Calu3 (cell line): ENCODE data around the gene SPDYE4. TPM values are rescaled to one million over a fixed set of nuclear protein-coding genes. Genes with fewer than 3 reads are reported as not detected.

ENCODE experiments used
- BruUV-seq: library from RNA; stranded (reverse); fragments of 400-500 nt; replicated peaks from 2 replicates; lab custom pipeline; 2021; lab: Mats Ljungman, UMichigan
- CTCF ChIA-PET: fragments of 300-600 bp; sonication (Branson Sonifier 250); formaldehyde crosslinking; loops from one replicate; lab custom pipeline; 2022; ENCODE audit warnings: antibody characterized with exemption; lab: Charles Lee
- DNase-seq: peaks from one replicate; pipeline ENCODE4 v3.0.0; 2022
- H3K27ac Mint-ChIP-seq: one replicate; pipeline ENCODE4 v1.8.0; 2022; ENCODE audit warnings: mixed read lengths; ENCODE audit not compliant: unreplicated experiment
- H3K27me3 Mint-ChIP-seq: one replicate; pipeline ENCODE4 v1.8.0; 2022; ENCODE audit warnings: mixed read lengths; ENCODE audit not compliant: unreplicated experiment
- H3K36me3 Mint-ChIP-seq: one replicate; pipeline ENCODE4 v1.8.0; 2022; ENCODE audit warnings: mild to moderate bottlenecking, moderate library complexity, mixed read lengths; ENCODE audit not compliant: insufficient read depth, unreplicated experiment
- H3K4me1 Mint-ChIP-seq: one replicate; pipeline ENCODE4 v1.8.0; 2022; ENCODE audit warnings: mild to moderate bottlenecking, low read depth, mixed read lengths; ENCODE audit not compliant: unreplicated experiment
- H3K4me3 Mint-ChIP-seq: one replicate; pipeline ENCODE4 v1.8.0; 2022; ENCODE audit warnings: mild to moderate bottlenecking, low read depth, moderate library complexity, mixed read lengths; ENCODE audit not compliant: unreplicated experiment
- H3K9me3 Mint-ChIP-seq: one replicate; pipeline ENCODE4 v1.8.0; 2022; ENCODE audit warnings: low read depth, mixed read lengths; ENCODE audit not compliant: unreplicated experiment
- CTCF ChIP-seq: fragments of 200-600 bp; IDR thresholded peaks from one replicate; pipeline ENCODE4 v1.8.0; 2022; ENCODE audit warnings: antibody characterized with exemption; ENCODE audit not compliant: unreplicated experiment
- intact Hi-C: fragments of 100-400 bp; cut with micrococcal nuclease; formaldehyde crosslinking; loops from one replicate; pipeline ENCODE4 v1.10.0; 2022; ENCODE audit not compliant: unreplicated experiment
- total RNA-seq: library from RNA; stranded (reverse); gene quantifications from 2 replicates; pipeline ENCODE4 v1.2.3, GENCODE V29; 2022

Gene SPDYE4
- total RNA-seq, 1 experiment from 2014 or later = not detected

DNA sequence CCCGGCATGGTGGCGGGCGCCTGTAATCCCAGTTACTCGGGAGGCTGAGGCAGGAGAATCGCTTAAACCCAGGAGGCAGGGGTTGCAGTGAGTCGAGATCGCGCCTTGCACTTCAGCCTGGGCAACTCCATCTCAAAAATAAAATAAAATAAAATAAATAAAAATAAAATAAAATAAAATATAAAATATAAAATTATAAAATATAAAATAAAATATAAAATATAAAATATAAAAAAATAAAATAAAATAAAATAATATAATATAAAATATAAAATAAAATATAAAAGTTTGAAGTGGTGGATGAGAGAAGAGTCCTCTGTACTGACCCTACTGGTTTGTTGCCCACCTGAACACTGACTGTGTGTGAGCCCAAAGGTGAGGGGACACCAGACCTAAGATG lies 28.9 kb downstream of the SPDYE4 start:
- CTCF ChIA-PET = interaction anchor here (0.6 kb wide), 1 partner anchor 40 kb away, joined by 7 read pairs; no protein-coding TSS in a partner anchor
- Mint-ChIP-seq H3K9me3 (no peaks in the 10 kb centered on the region), H3K27ac (no peak overlapping the region), H3K27me3 (peaks cover 30% of the 10 kb centered on the region), H3K4me3 (no peak overlapping the region), H3K4me1 (no peaks in the 10 kb centered on the region), H3K36me3 (no peaks in the 10 kb centered on the region)
- BruUV-seq = no TSS peak
- no peak for DNase-seq
- intact Hi-C loops = no loop called here
- no peak for TF ChIP-seq CTCF

DNA sequence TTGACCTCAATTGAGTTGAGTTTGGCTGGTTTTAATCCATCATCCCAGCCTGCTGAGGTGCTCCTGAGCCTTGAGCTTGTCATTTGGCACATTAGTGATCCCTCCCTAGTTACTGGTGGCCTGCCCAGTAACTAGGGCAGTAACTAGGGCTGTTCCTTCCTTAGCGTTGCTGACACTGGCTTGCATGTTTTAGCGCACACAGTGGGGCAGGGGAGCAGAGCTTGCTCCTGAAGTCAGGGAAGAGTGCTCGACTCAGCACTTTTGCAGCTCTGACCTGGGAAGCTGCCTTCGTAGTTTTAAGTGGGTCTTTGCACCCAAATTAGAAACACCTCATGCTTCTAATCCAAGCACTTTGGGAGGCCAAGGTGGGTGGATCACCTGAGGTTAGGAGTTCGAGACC lies 29.4 kb downstream of the SPDYE4 start:
- peaks cover 30% of the 10 kb centered on the region for H3K27me3 Mint-ChIP-seq
- H3K9me3 Mint-ChIP-seq = no peaks in the 10 kb centered on the region
- no peak for TF ChIP-seq CTCF
- CTCF ChIA-PET = interaction anchor here (0.6 kb wide), 1 partner anchor 39 kb away, joined by 7 read pairs; no protein-coding TSS in a partner anchor
- no peak overlapping the region for H3K27ac Mint-ChIP-seq
- no peaks in the 10 kb centered on the region for H3K4me1 Mint-ChIP-seq
- intact Hi-C loops = no loop called here
- no peak overlapping the region for H3K4me3 Mint-ChIP-seq
- DNase-seq = no peak
- BruUV-seq = no TSS peak
- H3K36me3 Mint-ChIP-seq = no peaks in the 10 kb centered on the region

- Mint-ChIP-seq H3K27ac (no peak overlapping the region), H3K4me1 (no peaks in the 10 kb centered on the region), H3K9me3 (no peaks in the 10 kb centered on the region), H3K4me3 (no peak overlapping the region), H3K27me3 (peaks cover 30% of the 10 kb centered on the region), H3K36me3 (no peaks in the 10 kb centered on the region)
- TF ChIP-seq CTCF = no peak
- CTCF ChIA-PET = no interaction called here
- DNase-seq = no peak
- no TSS peak for BruUV-seq
- intact Hi-C loops = no loop called here
These were observed 30.0 kb downstream of the SPDYE4 start for GRCh38 chr17:8728251-8728938.

DNA sequence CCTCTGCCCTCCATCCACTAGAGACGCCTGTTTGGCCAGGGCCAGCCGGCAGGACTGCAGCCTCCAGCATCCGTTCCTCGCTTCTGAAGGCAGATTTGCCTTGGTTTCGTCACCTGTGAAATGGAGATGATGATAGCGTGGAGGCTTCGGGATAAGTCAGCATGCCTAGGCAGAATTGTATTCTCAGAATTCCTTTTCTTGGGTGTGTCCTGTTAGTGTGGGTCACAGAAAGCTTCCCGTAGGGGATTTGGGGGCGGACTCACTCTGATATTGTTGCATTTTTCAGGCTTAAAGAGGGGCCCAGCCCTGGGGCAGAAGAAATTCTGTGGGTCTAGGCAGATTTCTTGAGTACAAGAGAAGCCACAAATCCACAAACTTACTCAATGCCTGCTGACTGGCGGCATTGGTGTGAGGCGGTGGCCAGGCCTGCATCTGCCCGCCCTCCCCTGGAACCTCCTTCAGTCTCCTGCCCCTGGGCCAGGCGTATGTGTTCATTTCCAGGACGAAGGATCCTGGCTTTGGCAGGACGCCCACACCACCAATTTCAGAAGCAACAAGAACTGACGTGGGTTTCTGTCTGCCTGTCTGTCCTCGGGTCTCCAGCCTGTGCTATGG lies 31.3 kb downstream of the SPDYE4 start:
- DNase-seq = no peak
- Mint-ChIP-seq H3K9me3 (no peaks in the 10 kb centered on the region), H3K27ac (no peak overlapping the region), H3K27me3 (peaks cover 34% of the 10 kb centered on the region), H3K4me3 (no peak overlapping the region), H3K36me3 (no peaks in the 10 kb centered on the region), H3K4me1 (no peaks in the 10 kb centered on the region)
- no TSS peak for BruUV-seq
- intact Hi-C loops = no loop called here
- no peak for TF ChIP-seq CTCF
- CTCF ChIA-PET = no interaction called here
